Measurements from ENCODE around the gene ACTA2.

GRCh38 chr10:88980247-88980646, 27.7 kb upstream of the ACTA2 start:
- TF ChIP-seq CTCF (conservative IDR thresholded peaks at IDR 0.05) (no peak), ZFX (IDR thresholded peaks at IDR 0.05) (no peak)

Data from C4-2B (cell line).